ELF-1 (cell line): ENCODE results near the gene CHGA.

Experiments used
- DNase-seq: peaks from one replicate; pipeline ENCODE4 v3.0.0-alpha.2; 2016; ENCODE audit warnings: low read depth, low spot score

CHGA gene

DNA sequence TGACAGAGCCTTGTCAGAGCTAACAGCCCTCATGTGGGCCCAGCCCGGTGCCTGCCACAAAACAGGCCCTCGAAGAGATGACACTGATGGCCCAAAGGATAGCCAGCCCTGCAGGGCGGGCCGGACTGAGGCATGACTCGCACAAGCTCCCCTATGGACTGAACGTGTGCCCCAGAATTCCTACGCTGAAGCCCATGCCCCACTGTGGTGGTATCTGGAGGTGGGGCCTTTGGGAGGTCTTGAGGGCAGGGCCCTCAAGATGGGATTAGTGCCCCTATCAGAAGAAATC lies 38.6 kb downstream of the CHGA start:
- DNase-seq: no peak

GRCh38 chr14:92962031-92962830 lies 39.3 kb downstream of the CHGA start:
- no peak for DNase-seq

DNA sequence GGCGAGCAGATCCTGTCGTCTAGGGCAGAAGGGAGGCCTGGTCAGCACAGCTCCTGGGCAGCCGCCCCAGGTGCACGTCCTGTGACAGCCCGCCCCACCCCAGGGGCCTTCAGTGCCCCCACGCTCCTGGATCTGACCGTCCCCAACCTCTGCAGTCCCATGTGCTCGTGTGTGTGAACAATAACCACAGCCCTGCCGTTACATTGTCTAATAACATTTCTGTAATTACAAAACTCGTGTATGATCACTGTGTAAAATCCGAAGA lies 39.8 kb downstream of the CHGA start:
- no peak for DNase-seq

DNA sequence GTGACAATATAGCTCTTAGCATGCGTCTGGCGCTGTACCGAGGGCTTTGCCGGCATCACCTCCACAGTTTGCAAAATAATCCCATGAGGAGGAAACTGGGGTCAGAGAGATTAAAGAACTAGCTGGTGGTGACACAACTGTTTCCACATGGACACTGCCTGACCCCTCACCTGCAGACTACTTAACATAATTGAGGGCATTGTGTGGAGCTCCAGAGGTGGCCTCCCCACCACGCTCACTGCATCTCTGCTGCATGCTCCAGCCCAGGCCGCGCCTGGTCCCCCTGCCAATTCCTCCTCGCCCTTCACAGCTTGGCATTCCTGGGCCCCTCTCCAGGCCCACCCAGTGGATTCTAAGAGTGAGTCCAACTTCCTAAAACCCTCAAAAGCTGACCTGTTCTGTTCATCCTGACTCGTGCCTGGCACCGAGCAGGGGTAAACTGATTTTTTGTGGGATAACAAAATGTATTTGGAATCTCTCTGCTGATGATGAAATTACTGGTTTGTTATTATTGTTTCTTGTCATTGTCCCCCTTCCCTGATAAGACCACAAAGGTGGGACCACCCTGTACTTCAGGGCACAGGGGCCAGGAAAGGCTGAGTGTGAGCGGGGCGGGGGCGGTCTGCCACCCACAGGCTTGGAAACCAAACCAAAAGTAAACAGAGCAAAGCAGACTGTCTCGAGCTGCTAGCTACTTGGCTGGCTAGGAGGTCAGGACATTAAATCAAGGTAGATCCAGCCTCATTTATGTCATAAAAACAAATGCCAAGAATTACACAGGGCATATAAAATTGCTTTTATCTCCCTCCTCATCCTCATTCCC lies 40.6 kb downstream of the CHGA start:
- no peak for DNase-seq

DNA sequence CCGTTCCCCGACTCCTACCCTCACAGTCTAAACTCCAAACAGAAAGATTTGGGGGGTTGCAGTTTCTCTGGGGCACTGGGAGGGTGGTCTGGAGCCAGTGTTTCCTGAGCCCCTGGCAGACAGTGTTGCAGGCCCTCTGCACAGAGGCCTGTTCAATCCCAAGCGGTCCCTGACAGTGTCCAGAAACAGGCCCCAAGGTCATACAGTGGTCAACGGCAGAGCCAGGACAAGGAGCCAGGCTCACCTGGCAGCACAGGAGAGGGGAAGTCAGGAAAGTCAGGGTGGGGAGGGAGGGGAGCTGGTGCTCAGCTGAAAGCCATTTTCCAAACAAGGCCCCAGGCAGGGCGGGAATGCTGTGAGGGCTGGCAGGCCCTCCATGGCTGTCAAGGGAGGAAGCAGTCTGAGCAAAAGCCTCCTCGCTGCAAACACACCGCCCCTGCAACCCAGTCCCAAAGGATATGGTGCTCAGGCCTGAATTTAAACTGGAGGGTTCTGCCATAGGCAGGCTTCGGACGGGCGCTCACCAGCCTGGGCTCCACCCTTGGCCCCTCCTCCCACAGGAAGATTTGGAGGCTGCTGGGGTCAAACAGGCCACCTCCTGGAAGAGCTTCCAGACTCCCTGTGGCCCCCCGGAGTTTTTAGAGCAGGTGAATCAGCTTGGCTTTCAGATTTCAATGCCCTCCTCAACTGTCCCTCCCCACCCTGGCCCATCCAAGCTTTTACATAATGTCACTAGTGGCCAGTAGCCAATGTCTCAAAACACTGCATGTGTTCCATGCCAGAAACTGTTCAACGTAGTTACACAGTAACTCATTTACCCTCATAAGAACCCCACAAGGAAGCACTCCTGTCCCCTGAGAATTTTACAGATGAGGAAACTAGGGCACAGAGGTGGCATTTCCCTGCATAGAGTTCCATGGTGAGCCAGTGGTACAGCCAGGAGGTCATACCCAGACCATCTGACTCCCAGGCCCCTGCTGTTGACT lies 41.5 kb downstream of the CHGA start:
- no peak for DNase-seq

- DNase-seq: no peak
These were observed 42.3 kb downstream of the CHGA start for GRCh38 chr14:92965281-92965680.

- DNase-seq: no peak
These were observed 44.5 kb downstream of the CHGA start for GRCh38 chr14:92967346-92967926.

- DNase-seq: no peak
These were observed 45.5 kb downstream of the CHGA start for GRCh38 chr14:92968291-92969020.

DNA sequence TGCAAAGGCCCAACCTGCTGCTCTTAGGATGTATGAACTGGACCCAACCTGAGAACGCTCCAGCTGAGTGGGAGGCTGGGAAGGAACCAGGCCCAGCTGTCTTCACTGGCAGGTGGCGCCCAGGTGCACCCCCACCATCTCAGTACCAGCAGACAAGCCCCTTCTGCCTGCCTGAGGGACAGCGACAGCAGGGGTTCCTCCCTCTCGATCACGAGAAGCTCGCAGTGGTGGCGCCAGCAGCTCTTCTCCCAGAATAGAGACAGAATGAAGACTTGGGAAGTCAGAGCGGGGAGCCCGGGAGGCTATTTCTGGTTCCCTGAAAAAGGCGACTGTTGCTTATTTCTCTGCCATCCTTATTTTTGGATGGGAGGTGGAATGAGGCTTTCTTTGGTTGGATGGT lies 46.5 kb downstream of the CHGA start:
- no peak for DNase-seq

GRCh38 chr14:92969871-92970270 lies 46.9 kb downstream of the CHGA start:
- no peak for DNase-seq

- no peak for DNase-seq
These were observed 47.3 kb downstream of the CHGA start for GRCh38 chr14:92970271-92970670.

DNA sequence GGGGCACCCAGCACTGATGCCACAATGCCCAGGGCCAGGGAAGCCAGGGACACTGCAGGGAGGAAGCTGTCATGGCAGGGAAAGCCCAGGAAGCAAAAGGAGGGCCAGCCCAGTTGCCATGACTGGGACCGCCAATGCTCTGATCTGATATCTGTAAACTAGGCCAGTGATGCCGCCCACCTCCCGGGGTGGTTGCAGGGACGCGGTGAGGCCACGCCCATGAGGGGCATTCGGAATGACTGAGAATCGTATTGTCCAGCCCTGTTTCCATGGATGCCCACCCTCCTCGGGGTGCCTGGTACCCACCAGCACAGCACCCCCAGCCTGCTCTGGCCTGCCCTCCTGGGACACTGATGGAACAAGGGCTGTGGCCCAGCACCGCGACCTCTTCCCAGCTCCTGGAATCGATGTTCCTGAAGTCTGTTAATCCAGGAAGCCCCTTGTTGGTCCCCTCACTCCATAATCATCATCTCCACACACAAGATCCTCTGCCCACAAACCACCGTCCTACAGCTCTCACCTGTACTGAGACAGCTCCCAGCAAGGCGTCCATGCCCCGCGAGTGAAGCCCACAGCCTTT lies 48.7 kb downstream of the CHGA start:
- DNase-seq: no peak

DNA sequence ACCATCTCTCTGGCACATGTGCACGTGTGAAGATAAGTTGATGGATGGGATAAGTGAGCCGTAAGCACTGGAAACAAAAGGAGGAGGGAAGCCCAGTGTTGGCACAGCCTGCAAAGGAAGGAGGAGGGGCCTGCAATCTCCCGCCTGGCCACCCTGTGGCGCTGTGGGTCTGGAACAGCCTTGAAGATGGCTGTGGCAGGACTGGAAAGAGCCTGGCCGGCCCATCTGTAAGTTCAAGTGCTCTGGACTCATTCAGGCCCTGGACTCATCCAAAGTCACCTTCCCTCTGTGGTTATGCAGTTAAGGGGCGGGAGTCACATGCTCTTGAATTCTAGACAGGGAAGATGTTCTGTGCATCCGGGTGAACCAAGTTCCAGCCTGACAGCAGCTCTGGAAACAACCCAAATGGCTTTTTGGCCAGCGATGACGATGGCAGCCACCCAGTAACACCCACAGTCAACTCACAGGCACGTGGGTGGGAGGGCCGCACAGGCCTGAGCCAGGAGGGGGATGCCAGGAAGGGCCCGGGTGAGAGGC lies 50.4 kb downstream of the CHGA start:
- DNase-seq: peak; percentile 85

- no peak for DNase-seq
These were observed 50.9 kb downstream of the CHGA start for GRCh38 chr14:92973798-92974372.

GRCh38 chr14:92974541-92975345 lies 51.8 kb downstream of the CHGA start:
- DNase-seq: no peak

DNA sequence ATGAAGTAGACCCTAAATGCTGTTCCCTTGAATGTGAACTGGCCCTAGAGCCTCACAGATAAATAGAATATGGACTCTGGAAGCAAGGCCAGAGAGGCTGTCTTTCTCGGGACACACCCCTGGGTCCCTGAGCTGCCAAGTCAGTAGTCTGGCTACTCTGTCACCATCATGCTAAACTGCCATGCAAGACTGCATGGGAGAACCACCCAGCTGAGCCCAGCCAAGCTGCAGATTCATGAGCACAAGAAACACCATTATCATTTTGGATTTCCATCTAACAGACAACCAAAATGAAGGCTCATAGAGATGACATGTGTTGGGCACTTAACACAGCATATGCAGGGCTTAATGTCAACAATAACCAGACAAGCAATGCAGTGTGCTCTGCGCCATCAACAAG lies 53.3 kb downstream of the CHGA start:
- no peak for DNase-seq

GRCh38 chr14:92978229-92979021 lies 55.5 kb downstream of the CHGA start:
- DNase-seq: no peak

GRCh38 chr14:92980866-92981265 lies 57.9 kb downstream of the CHGA start:
- DNase-seq: no peak

GRCh38 chr14:92981726-92982125 lies 58.8 kb downstream of the CHGA start:
- DNase-seq: no peak
